Measurements from ENCODE around the gene CCSER1.

CCSER1 gene

DNA sequence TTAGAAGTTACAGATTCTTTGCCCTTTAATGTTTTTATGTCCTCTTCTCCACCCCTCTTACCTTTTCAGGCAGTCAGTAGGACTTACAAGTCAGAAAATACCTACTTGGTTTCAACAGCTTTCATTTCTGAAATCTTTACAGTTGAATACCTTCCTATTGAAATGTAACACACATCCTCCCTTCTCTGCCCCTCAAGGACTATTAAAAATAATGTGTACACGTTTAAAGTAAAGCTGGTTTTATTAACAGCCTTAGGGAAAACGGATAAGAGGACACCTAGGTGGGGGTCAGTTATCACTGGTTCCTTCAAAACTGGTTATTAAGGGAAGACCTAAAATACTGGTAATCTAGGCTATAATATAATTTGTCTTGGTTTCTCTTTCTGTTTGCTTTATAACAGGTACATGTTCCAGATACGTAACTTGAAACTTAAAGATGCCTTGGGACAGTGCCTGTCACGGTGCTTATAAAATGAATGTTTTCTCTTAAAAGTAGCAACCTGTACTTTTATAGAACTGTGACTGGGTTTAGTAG lies 1.8 kb downstream of the CCSER1 start:
- DNase-seq: no peak

GRCh38 chr4:90130076-90130475 lies 2.9 kb downstream of the CCSER1 start:
- no peak for DNase-seq

GRCh38 chr4:90137555-90137954 lies 10.4 kb downstream of the CCSER1 start:
- no peak for DNase-seq

DNA sequence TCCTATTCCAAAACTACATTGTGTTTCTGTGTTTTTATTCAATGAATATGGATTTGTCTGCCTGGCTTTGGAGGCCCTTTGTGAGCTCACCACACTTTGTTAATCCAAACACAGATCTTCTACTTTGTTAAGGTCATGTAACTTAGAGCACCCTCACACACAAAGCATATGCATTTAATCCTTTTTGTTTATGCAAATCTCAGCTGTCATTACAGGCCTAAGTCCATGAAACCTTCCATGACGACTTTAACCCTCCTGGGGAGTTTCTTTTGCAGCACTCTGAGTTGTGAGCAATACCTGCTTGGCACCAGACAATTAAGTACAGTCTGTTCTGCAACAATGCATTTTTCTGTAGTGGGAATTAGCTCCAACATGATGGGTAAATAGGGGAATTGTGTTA lies 14.9 kb downstream of the CCSER1 start:
- no peak for DNase-seq

DNA sequence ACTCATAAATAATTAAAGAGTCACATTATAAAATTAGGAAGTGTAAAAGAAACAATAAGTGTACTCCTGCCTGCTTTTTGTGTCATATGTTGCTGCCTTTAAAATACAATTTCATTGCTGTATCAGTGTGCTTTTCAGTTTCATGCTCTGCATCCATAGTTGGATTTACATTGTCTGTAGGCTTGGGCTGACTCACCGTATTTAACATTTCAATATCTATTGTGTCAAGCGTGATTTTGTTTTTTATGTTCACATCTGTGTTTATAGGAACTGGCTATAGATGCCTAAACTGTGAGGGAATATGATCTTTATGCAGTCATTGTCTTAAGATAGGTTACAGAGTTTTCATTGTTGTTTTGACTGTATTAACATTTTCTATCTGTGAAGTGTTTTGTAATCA lies 18.1 kb downstream of the CCSER1 start:
- DNase-seq: no peak

- DNase-seq: no peak
These were observed 19.1 kb downstream of the CCSER1 start for GRCh38 chr4:90146306-90146705.

GRCh38 chr4:90148574-90149148 lies 21.5 kb downstream of the CCSER1 start:
- no peak for DNase-seq

GRCh38 chr4:90152024-90152423 lies 24.8 kb downstream of the CCSER1 start:
- DNase-seq: no peak

DNA sequence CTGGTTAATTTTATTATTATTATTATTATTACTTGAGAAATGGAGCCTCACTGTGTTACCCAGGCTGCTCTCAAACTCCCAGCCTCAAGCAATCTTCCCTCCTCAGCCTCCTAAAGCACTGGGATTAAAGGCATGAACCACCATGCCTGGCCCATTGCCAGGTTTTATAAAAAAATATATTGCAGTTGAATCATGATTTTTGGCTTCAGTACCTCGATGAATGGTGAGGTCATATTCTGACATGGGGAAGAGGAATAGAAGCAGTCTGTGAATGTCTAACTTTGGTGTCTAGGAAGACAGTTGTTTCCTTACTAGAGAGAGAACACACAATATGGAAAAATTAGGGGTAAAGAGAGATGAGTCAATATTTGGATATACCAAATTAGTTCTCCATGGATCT lies 32.0 kb downstream of the CCSER1 start:
- no peak for DNase-seq

DNA sequence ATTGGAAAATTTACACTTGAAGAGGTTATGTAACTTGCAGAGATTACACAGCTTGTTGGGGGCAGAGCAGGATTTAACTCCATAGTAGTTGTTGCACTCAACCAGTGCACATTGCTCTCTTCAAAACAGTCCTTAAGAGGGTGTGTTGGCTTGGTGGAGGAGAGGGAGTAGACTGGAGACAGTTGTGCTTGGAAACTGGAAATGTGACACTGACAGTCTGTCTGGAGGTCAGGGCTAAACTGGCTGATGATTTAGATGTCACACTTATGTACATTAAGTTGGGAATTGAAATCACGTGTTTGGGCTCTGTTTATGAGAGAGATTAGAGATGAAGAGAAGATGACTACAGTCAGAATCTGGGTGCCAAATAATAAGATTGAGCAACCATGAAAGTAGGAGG lies 32.9 kb downstream of the CCSER1 start:
- DNase-seq: no peak

DNA sequence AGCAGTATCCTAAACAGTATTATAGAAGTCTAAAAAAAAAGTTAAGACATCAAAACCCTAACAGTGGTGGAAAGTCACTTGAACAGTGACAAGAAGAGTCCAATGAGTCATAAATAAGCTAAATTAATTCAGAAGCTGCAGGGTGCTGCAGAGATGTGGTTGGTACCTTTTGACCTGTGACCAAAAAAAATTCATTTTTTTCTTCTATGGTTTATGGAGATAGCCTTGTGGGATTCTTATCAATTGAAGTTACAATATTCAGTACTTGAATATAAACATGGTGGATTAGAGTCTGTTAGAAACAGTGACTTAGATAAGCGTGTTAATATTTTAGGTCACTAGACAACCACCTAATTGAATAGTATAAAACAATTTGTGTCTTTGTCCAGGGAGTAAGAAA lies 35.4 kb downstream of the CCSER1 start:
- no peak for DNase-seq

DNA sequence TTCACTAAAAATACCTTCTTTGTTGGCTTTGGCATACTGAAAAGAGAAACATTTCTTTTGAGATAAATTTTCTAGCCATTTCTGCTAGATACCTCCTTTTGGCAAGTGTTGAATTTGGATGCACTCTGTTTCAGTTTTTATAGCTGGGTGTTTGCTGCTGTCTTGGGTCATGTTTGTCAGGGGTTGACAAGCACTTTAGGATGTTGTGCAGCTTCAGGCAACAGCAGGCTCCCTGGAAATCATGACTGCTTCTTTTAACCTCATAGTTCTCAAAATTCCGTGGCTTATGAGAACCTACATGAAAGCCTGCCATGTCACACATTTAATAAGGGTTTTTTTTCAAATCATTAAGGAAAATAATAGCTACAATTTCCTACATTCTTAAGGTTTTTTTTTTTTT lies 36.7 kb downstream of the CCSER1 start:
- DNase-seq: no peak

DNA sequence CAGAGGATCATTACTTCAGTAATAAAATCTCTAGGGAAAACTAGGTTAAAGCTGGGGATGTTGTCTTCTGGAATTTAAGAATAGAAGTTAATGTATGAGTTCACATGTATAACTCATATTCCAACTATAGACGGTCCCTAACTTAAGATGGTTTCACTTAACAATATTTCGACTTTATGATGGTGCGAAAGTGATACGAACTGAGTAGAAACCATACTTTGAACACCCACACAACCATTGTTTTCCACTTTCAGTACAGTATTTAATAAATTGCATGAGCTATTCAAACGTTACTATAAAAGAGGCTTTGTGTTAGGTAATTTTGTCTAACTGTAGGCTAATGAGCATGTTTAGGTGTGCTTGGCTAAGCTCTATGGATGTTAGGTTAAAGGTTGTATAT lies 38.7 kb downstream of the CCSER1 start:
- no peak for DNase-seq

DNA sequence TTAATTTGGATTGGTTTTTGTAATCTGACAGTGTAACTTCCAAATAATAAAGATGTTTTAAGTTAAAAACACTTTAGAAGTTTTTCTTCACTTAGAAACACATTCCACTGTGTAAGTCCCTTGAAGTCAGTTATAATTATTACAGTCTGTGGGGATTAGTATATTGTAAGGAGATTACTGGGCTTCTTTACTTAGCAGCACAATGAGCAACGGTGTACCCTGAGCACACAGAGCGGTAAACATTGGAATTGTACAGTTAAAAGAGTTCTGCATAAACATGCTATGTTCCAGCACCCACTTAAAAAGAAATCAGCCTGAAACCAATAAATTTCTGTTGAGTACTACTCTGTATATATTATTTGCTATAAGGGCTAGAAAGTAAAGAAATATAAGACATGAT lies 44.3 kb downstream of the CCSER1 start:
- no peak for DNase-seq

DNA sequence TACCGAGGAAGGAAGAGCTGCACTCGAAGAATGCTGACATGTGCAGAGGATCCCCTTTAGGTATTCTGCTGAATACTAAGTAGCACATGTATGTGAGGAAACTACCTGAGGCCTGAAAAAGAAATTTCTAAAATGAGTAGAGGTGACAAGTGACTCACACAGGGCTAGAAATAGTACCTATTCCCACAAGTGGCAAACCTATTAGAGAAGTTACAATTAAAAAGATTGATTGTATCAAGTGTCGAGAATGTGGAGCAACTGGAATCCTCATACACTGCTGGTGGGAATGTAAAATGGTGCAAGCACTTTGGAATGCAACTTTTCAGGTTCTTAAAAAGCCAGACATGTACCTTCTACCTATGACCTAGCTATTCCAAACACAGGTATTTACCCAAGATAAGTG lies 47.4 kb downstream of the CCSER1 start:
- DNase-seq: no peak

- DNase-seq: no peak
These were observed 54.5 kb downstream of the CCSER1 start for GRCh38 chr4:90181644-90182043.

- DNase-seq: no peak
These were observed 56.1 kb downstream of the CCSER1 start for GRCh38 chr4:90183254-90183653.

GRCh38 chr4:90184560-90184959 lies 57.4 kb downstream of the CCSER1 start:
- no peak for DNase-seq

DNA sequence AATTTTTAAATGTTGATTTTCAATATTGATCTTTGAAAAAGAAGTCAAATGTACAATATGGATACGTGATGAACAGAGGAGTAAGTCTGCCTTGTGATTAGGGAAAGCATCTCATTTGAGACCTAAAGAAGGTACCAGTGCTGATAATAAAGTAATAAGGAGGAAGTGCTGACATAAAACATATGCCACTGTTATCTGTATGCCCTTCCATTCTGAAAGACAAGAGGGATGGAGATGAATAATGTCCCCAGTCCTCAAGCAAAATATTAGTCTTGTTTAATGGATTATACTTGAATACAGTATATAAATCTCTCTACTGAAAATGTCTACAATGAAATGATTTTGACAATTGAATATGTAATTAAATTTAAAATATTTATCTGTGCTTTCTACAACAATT lies 58.2 kb downstream of the CCSER1 start:
- DNase-seq: no peak

DNA sequence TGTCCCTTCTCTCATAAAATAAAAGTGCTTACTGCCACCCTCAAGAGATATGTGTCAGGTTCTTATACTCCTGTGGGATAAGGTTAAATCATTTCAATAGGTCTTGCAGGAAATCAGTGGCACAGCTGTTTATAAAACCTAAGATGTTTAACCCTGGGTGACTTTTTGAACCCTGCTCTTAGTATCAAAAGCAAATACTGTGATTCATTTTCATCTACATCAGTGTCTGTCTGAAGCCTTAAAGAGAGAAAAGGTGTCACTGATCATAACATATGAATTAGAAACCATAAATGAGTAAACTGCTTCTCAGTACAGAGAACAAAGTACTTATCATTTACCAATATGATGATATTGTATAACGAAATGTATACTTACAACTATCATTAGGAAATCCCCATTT lies 59.0 kb downstream of the CCSER1 start:
- DNase-seq: no peak

DNA sequence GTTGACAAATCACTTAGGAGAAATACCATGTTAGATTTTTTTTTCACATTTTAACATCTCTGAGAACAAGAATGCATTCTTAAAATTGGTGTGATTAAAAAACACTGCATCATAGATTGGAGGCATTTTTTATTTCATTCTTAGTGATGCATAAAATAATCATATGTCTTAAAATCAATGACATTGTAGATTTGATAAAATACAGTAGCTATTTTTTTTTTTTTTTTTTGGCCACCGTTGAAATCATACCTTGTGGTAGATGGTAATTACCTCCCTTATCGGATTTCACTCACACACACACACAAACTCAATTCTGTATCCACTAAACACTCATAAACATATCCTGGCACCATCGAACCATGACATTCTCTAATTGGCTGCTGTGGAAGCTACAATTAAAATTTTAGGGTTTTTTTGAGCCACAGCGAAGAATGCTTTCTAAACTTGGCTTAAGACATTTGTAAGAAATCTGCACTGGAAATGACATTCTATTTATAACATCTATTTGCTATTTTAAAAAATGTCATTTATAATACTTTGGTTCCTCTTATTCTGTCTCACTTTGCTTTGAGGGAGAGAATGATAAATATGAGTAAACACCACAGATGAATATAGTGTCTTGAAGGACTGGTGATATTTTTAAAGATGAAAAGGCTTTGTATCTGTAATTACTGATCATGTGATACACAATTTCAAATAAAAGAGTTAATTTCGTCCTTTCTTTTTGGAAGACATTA lies 60.1 kb downstream of the CCSER1 start:
- no peak for DNase-seq

DNA sequence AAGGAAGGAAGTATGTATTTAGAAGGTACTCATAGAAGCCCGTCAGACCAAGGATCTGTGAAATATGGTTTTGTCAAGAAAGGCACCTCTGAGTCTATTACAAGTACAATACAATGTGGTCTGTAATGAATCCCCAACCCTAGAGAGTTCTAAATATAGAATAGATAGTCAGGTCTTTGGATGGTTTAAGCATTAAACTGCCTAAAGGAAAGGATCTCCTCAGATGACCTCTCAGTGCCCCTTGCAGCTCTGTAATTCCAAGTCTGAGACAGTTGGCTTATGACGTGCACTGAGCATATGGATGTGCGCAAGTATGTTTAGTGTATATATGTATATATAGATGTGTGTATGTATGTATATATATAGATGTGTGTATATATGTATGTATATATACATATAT lies 62.0 kb downstream of the CCSER1 start:
- no peak for DNase-seq

- DNase-seq: no peak
These were observed 62.8 kb downstream of the CCSER1 start for GRCh38 chr4:90189946-90190345.

- DNase-seq: no peak
These were observed 63.3 kb downstream of the CCSER1 start for GRCh38 chr4:90190525-90190924.
